AG09309 (cell line): ENCODE data around the gene CDC20.

ENCODE experiments used
- DNase-seq: peaks from one replicate; pipeline ENCODE4 v3.0.0-alpha.2; 2010; ENCODE audit warnings: low read depth
- H3K4me3 ChIP-seq: 2 replicates; pipeline ENCODE4 v1.5.1; 2011; ENCODE audit warnings: mild to moderate bottlenecking, low read depth, low read length, moderate library complexity; ENCODE audit not compliant: control insufficient read depth
- CTCF ChIP-seq: IDR thresholded peaks from 2 replicates; pipeline ENCODE4 v1.5.1; 2011; ENCODE audit warnings: mild to moderate bottlenecking, low read depth, low read length, inconsistent platforms; ENCODE audit not compliant: insufficient read depth, control insufficient read depth; ENCODE audit errors: missing control alignments

Gene CDC20

GRCh38 chr1:43402089-43402865 lies 43.5 kb downstream of the CDC20 start:
- no peak overlapping the region for H3K4me3 ChIP-seq
- DNase-seq = no peak
- no peak for TF ChIP-seq CTCF

- TF ChIP-seq CTCF = no peak
- DNase-seq = no peak
- H3K4me3 ChIP-seq = no peak overlapping the region
Measured at GRCh38 chr1:43404353-43404752, 45.6 kb downstream of the CDC20 start.

- no peak for TF ChIP-seq CTCF
- DNase-seq = no peak
Measured at GRCh38 chr1:43405219-43405875, 46.6 kb downstream of the CDC20 start.

GRCh38 chr1:43405876-43406234 lies 47.1 kb downstream of the CDC20 start:
- DNase-seq = no peak
- no peak for TF ChIP-seq CTCF
- H3K4me3 ChIP-seq = no peak overlapping the region

More at GRCh38 chr1:43405219-43405875, 46.6 kb downstream of the CDC20 start:
- no peak overlapping the region for H3K4me3 ChIP-seq

- DNase-seq = no peak
- H3K4me3 ChIP-seq = no peak overlapping the region
- TF ChIP-seq CTCF = no peak
Measured at GRCh38 chr1:43410571-43410970, 51.8 kb downstream of the CDC20 start.
